Neuronal stem cell (in vitro differentiated cells): ENCODE results near the gene ING5.
"Not testable (repeated sequence)": the region's sequence is repeated elsewhere in the genome, so short reads cannot be mapped to it uniquely, and the experiment has no call there.

Source experiments
- DNase-seq: peaks from one replicate; pipeline ENCODE4 v3.0.0-alpha.2; 2013; ENCODE audit warnings: low spot score
- H2AFZ ChIP-seq: one replicate; pipeline ENCODE4 v1.6.1; 2013; ENCODE audit warnings: mild to moderate bottlenecking, low read length, inconsistent platforms
- H2AK5ac ChIP-seq: 2 replicates; pipeline ENCODE4 v1.6.1; 2013; ENCODE audit warnings: low read depth, mild to moderate bottlenecking, inconsistent platforms, low read length, moderate library complexity, mixed read lengths
- H2BK120ac ChIP-seq: 2 replicates; pipeline ENCODE4 v1.6.1; 2013; ENCODE audit warnings: low read depth, mild to moderate bottlenecking, inconsistent platforms, low read length, moderate library complexity, mixed read lengths
- H2BK12ac ChIP-seq: one replicate; pipeline ENCODE4 v1.6.1; 2013; ENCODE audit warnings: low read length, inconsistent platforms
- H2BK15ac ChIP-seq: 2 replicates; pipeline ENCODE4 v1.6.1; 2013; ENCODE audit warnings: mild to moderate bottlenecking, low read length, inconsistent platforms, mixed read lengths
- H2BK5ac ChIP-seq: one replicate; pipeline ENCODE4 v1.6.1; 2013; ENCODE audit warnings: inconsistent platforms, mild to moderate bottlenecking, low read length, moderate library complexity
- H3K14ac ChIP-seq: one replicate; pipeline ENCODE4 v1.6.1; 2013; ENCODE audit warnings: low read length, inconsistent platforms
- H3K18ac ChIP-seq: 2 replicates; pipeline ENCODE4 v1.6.1; 2013; ENCODE audit warnings: low read length, inconsistent platforms
- H3K23ac ChIP-seq: 2 replicates; pipeline ENCODE4 v1.6.1; 2013; ENCODE audit warnings: low read depth, mild to moderate bottlenecking, mixed read lengths, low read length, inconsistent platforms; ENCODE audit not compliant: poor library complexity
- H3K27ac ChIP-seq: replicated peaks from 3 replicates; pipeline ENCODE4 v1.5.1; 2013; ENCODE audit warnings: low read length, inconsistent platforms
- H3K27me3 ChIP-seq, 3 experiments: 2 replicates each; pipeline ENCODE4 v1.6.1; 2013; ENCODE audit warnings: low read length in 3 of 3, mild to moderate bottlenecking in 2 of 3, inconsistent platforms in 1 of 3, low read depth in 1 of 3, mixed read lengths in 1 of 3, moderate library complexity in 1 of 3; ENCODE audit not compliant: control insufficient read depth in 3 of 3, insufficient read depth in 3 of 3
- H3K36me3 ChIP-seq, 2 donors: replicated peaks in 1 of 2; 2 replicates each; pipeline ENCODE4 v1.6.1; 2013; ENCODE audit warnings: low read length in 2 of 2; ENCODE audit not compliant: control insufficient read depth in 2 of 2, insufficient read depth in 2 of 2
- H3K4ac ChIP-seq: 2 replicates; pipeline ENCODE4 v1.6.1; 2013; ENCODE audit warnings: inconsistent platforms, mild to moderate bottlenecking, low read length, moderate library complexity
- H3K4me1 ChIP-seq, 2 donors: 1 replicate in 1 of 2; 2 replicates in 1 of 2; pipeline ENCODE4 v1.6.1; 2013; ENCODE audit warnings: low read length in 2 of 2, low read depth in 1 of 2; ENCODE audit not compliant: control insufficient read depth in 2 of 2, insufficient read depth in 1 of 2
- H3K4me2 ChIP-seq: one replicate; pipeline ENCODE4 v1.6.1; 2013; ENCODE audit warnings: mild to moderate bottlenecking, low read length, inconsistent platforms; ENCODE audit not compliant: insufficient read depth, poor library complexity, severe bottlenecking
- H3K4me3 ChIP-seq, 2 donors: 2 replicates each; pipeline ENCODE4 v1.5.1; 2013; ENCODE audit warnings: low read length in 2 of 2, mild to moderate bottlenecking in 2 of 2, inconsistent platforms in 1 of 2, moderate library complexity in 1 of 2
- H3K79me1 ChIP-seq: one replicate; pipeline ENCODE4 v1.6.1; 2013; ENCODE audit warnings: low read depth, mild to moderate bottlenecking, inconsistent platforms, low read length, moderate library complexity
- H3K9ac ChIP-seq: one replicate; pipeline ENCODE4 v1.6.1; 2013; ENCODE audit warnings: mild to moderate bottlenecking, low read depth, low read length, inconsistent platforms; ENCODE audit not compliant: poor library complexity
- H3K9me3 ChIP-seq, 2 donors: replicated peaks in 1 of 2; 2 replicates each; pipeline versions ENCODE3 to v1.6.1; 2013; ENCODE audit warnings: low read length in 2 of 2, mild to moderate bottlenecking in 2 of 2, inconsistent platforms in 1 of 2, low read depth in 1 of 2, mixed read lengths in 1 of 2, moderate library complexity in 1 of 2; ENCODE audit not compliant: control insufficient read depth in 2 of 2, insufficient read depth in 1 of 2
- H4K8ac ChIP-seq: one replicate; pipeline ENCODE4 v1.6.1; 2013; ENCODE audit warnings: low read depth, mild to moderate bottlenecking, inconsistent platforms, low read length, moderate library complexity
- H4K91ac ChIP-seq: one replicate; pipeline ENCODE4 v1.6.1; 2013; ENCODE audit warnings: low read length, low read depth, mild to moderate bottlenecking, inconsistent platforms; ENCODE audit not compliant: poor library complexity
- WGBS, 2 donors: extraction: QIAGEN DNeasy Blood & Tissue Kit; methylation state at CpG; one replicate each; pipeline ENCODE4 v1.1.7; 2013; ENCODE audit warnings: missing lambda C conversion rate in 2 of 2, mixed read lengths in 1 of 2; ENCODE audit not compliant: insufficient read length in 2 of 2, insufficient replicate concordance in 1 of 2; ENCODE audit errors: extremely low coverage in 2 of 2; 5-methylcytosine and 5-hydroxymethylcytosine counted together

The ING5 gene

DNA sequence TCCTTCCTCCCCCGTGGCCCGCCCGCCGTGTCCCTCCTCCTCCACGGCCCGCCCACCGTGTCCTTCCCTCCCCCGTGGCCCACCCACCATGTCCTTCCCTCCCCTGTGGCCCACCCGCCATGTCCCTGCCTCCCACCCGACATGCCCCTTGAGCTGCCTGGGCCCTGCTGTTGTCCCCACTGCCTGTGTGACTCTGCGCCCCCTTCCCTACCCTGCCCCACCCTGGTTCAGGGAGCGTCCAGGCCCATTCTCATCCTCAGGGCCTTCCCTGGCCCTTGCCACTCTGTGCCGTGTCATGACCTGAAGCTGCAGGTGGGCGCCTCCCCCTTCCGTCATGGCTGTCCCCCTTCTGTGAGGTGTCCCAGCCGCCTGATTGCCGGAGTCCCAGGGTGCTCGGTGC lies 53.3 kb downstream of the ING5 start:
- Histone ChIP-seq H4K91ac (no peak overlapping the region), H4K8ac (peak overlapping the region; percentile 32), H2BK120ac (no peak overlapping the region), H3K14ac (no peak overlapping the region), H3K4me3 (no peak overlapping the region), H3K18ac (peak overlapping the region; percentile 3), H3K27me3 (no peaks in the 10 kb centered on the region), H3K4ac (no peak overlapping the region), H3K4me2 (no peak overlapping the region), H3K27ac (no peak overlapping the region), H2BK15ac (no peak overlapping the region), H3K9ac (peak overlapping the region; percentile 57), H3K9me3 (no peaks in the 10 kb centered on the region), H2BK12ac (no peak overlapping the region), H2AFZ (no peak overlapping the region), H3K4me1 (peaks cover 0 to 2% of the 10 kb centered on the region in 2 donors), H3K23ac (peak overlapping the region; percentile 82), H2BK5ac (no peak overlapping the region), H2AK5ac (peak overlapping the region; percentile 44), H3K79me1 (peaks cover 7% of the 10 kb centered on the region), H3K36me3 (peaks cover 17 to 39% of the 10 kb centered on the region in 2 donors)
- WGBS, 2 donors = no CpG with 5 or more reads among the region's 18 CpGs
- no peak for DNase-seq

DNA sequence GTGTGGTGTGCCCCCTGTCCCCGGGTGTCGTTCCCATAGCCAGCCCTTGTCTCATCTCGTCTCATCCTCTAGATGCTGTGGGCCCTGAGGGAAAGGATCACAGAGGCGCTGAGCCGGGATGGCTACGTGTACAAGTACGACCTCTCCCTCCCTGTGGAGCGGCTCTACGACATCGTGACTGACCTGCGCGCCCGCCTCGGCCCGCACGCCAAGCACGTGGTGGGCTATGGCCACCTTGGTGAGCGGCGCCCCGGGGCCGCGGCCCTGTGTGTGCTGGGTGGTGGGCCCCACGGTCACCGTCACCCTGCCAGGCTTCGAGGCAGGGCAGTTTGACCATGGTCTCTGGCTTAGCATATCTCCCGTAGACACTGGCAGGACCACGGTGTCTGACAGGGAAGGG lies 53.9 kb downstream of the ING5 start:
- Histone ChIP-seq H3K4me1 (peaks cover 0 to 2% of the 10 kb centered on the region in 2 donors), H2BK15ac (no peak overlapping the region), H3K9me3 (no peaks in the 10 kb centered on the region), H3K4me2 (no peak overlapping the region), H3K27ac (no peak overlapping the region), H3K4me3 (no peak overlapping the region), H2AFZ (no peak overlapping the region), H2BK12ac (no peak overlapping the region), H2AK5ac (peak overlapping the region; percentile 33), H4K8ac (peak overlapping the region; percentile 52), H3K4ac (no peak overlapping the region), H3K18ac (peak overlapping the region; percentile 12), H3K36me3 (peaks cover 17 to 34% of the 10 kb centered on the region in 2 donors), H3K9ac (peak overlapping the region; percentile 34), H3K14ac (no peak overlapping the region), H3K79me1 (peaks cover 7% of the 10 kb centered on the region), H3K27me3 (no peaks in the 10 kb centered on the region), H2BK5ac (no peak overlapping the region), H4K91ac (no peak overlapping the region), H3K23ac (peak overlapping the region; percentile 40), H2BK120ac (no peak overlapping the region)
- WGBS, 2 donors = no CpG with 5 or more reads among the region's 27 CpGs
- DNase-seq = no peak

- H2BK12ac ChIP-seq = no peak overlapping the region
- H4K8ac ChIP-seq = no peak overlapping the region
- H2AK5ac ChIP-seq = no peak overlapping the region
- WGBS, 2 donors = no CpG with 5 or more reads among the region's 20 CpGs
- no peak overlapping the region for H2BK15ac ChIP-seq
- H3K4ac ChIP-seq = no peak overlapping the region
- no peak overlapping the region for H3K23ac ChIP-seq
- no peak overlapping the region for H3K9ac ChIP-seq
- H3K27me3 ChIP-seq = no peaks in the 10 kb centered on the region
- no peak overlapping the region for H3K4me2 ChIP-seq
- peaks cover 3% of the 10 kb centered on the region for H3K79me1 ChIP-seq
- peaks cover 15 to 22% of the 10 kb centered on the region in 2 donors for H3K36me3 ChIP-seq
- peaks cover 3 to 4% of the 10 kb centered on the region in 2 donors for H3K4me1 ChIP-seq
- H3K4me3 ChIP-seq = no peak overlapping the region
- H3K14ac ChIP-seq = no peak overlapping the region
- H4K91ac ChIP-seq = no peak overlapping the region
- no peak overlapping the region for H3K27ac ChIP-seq
- no peak overlapping the region for H2BK120ac ChIP-seq
- DNase-seq = no peak
- no peak overlapping the region for H3K18ac ChIP-seq
- H2AFZ ChIP-seq = no peak overlapping the region
- H2BK5ac ChIP-seq = no peak overlapping the region
- H3K9me3 ChIP-seq = no peaks in the 10 kb centered on the region
Observed at GRCh38 chr2:241759067-241759807, 57.4 kb downstream of the ING5 start.

GRCh38 chr2:241759893-241760292 lies 58.1 kb downstream of the ING5 start:
- H2AFZ ChIP-seq, H3K23ac ChIP-seq, H3K27me3 ChIP-seq, H3K18ac ChIP-seq, H3K27ac ChIP-seq, H3K9me3 ChIP-seq, H2BK15ac ChIP-seq, H3K4me3 ChIP-seq, H3K14ac ChIP-seq, H3K4ac ChIP-seq, H3K9ac ChIP-seq, H4K8ac ChIP-seq, H2BK12ac ChIP-seq, DNase-seq, H3K79me1 ChIP-seq, H2AK5ac ChIP-seq, H2BK120ac ChIP-seq, H3K4me2 ChIP-seq, H2BK5ac ChIP-seq, H4K91ac ChIP-seq: not testable (repeated sequence)
- WGBS, 2 donors = no CpG with 5 or more reads among the region's 16 CpGs
- peaks cover 14 to 22% of the 10 kb centered on the region in 2 donors for H3K36me3 ChIP-seq
- H3K4me1 ChIP-seq = peaks cover 9 to 11% of the 10 kb centered on the region in 2 donors
